Esophagus squamous epithelium (tissue), 5 donors: ENCODE results near the gene CCDC183. TPM values are rescaled to one million over a fixed set of nuclear protein-coding genes. Genes with fewer than 3 reads are reported as not detected.

Experiments used
- DNase-seq: peaks from one replicate; lab custom pipeline; 2025; lab: John Stamatoyannopoulos, UW
- H3K27ac ChIP-seq, 4 donors: fragments of 200-600 bp; sonication (generic); one replicate each; pipeline ENCODE4 v1.5.1; 2016 to 2019; ENCODE audit warnings: mild to moderate bottlenecking in 1 of 4
- H3K27me3 ChIP-seq, 4 donors: fragments of 200-600 bp; sonication (generic); 1 replicate in 3 of 4; 2 replicates in 1 of 4; pipeline versions ENCODE4 v1.5.1 to v1.6.0; 2017 to 2021; ENCODE audit warnings: antibody characterized with exemption in 1 of 4
- H3K36me3 ChIP-seq, 3 donors: fragments of 200-600 bp; sonication (generic); one replicate each; pipeline ENCODE4 v1.5.1; 2016 to 2019
- H3K4me1 ChIP-seq, 3 donors: fragments of 200-600 bp; sonication (generic); one replicate each; pipeline ENCODE4 v1.5.1; 2017 to 2019
- H3K4me3 ChIP-seq, 4 donors: fragments of 200-600 bp; sonication (generic); 1 replicate in 3 of 4; 2 replicates in 1 of 4; pipeline ENCODE4 v1.5.1; 2016 to 2019; ENCODE audit warnings: mild to moderate bottlenecking in 2 of 4, moderate library complexity in 1 of 4
- H3K9me3 ChIP-seq, 3 donors: fragments of 200-600 bp; sonication (generic); one replicate each; pipeline ENCODE4 v1.5.1; 2016 to 2019
- CTCF ChIP-seq, 6 experiments: fragments of 450-650 bp in 4 of 6; fragments of 200-600 bp in 2 of 6; sonication (generic) in 2 of 6; IDR thresholded peaks; one replicate each; pipeline ENCODE4 v1.5.1; 2016 to 2019; ENCODE audit warnings: antibody characterized with exemption in 6 of 6, mild to moderate bottlenecking in 4 of 6, moderate library complexity in 4 of 6
- POLR2A ChIP-seq, 4 donors: fragments of 450-650 bp; IDR thresholded peaks; one replicate each; pipeline ENCODE4 v1.6.1; 2017; ENCODE audit warnings: antibody characterized with exemption in 4 of 4, mild to moderate bottlenecking in 4 of 4, moderate library complexity in 3 of 4
- WGBS, 2 donors: methylation state at CpG; one replicate each; pipeline ENCODE4 v1.1.5; 2018; 5-methylcytosine and 5-hydroxymethylcytosine counted together
- intact Hi-C: fragments of 100-400 bp; cut with DNase I; formaldehyde crosslinking; loops from one replicate; pipeline ENCODE4 v1.15.0; 2022
- small RNA-seq, 4 donors: library from RNA; depleted of rRNA; stranded (forward); fragments of <200 nt; gene quantifications; one replicate each; pipeline ENCODE3, GENCODE V24; 2016
- total RNA-seq, 4 donors: library from RNA; depleted of rRNA; stranded (reverse); fragments of >200 nt; gene quantifications; one replicate each; pipeline ENCODE4 v1.1.0, GENCODE V29; 2016
- donor health status: DM: yes; HTN: yes; CAD: no.

Gene CCDC183
- total RNA-seq, 4 donors from 2014 or later, result 2.1 TPM; not detected in 3

GRCh38 chr9:136856541-136857141 lies 60.5 kb downstream of the CCDC183 start:
- Histone ChIP-seq H3K9me3 (no peaks in the 10 kb centered on the region), H3K27me3 (no peaks in the 10 kb centered on the region), H3K4me3 (no peak overlapping the region), H3K4me1 (peaks cover 20 to 52% (median 21%) of the 10 kb centered on the region in 3 donors), H3K36me3 (peaks cover 7 to 22% (median 8%) of the 10 kb centered on the region in 3 donors), H3K27ac (no peak overlapping the region)
- intact Hi-C loops, result loop anchor here (10.0 kb wide), 1 partner anchor 88 kb away; the partner anchor contains the start of genes C8G and FBXW5
- DNase-seq, result no peak
- TF ChIP-seq CTCF (IDR thresholded peaks at IDR 0.05), result no peak
- no peak for TF ChIP-seq POLR2A (IDR thresholded peaks at IDR 0.05)
- 70% methylated on average over 2 of the region's 14 CpGs; no CpG with 5 or more reads in 1 of the 2 donors for WGBS, 2 donors

- peaks cover 12 to 24% (median 14%) of the 10 kb centered on the region in 3 donors for H3K36me3 ChIP-seq
- H3K27me3 ChIP-seq, result no peaks in the 10 kb centered on the region
- H3K9me3 ChIP-seq, result no peaks in the 10 kb centered on the region
- 100% methylated on average over 3 of the region's 19 CpGs; no CpG with 5 or more reads in 1 of the 2 donors for WGBS, 2 donors
- no peak overlapping the region for H3K4me3 ChIP-seq
- no peak for DNase-seq
- peaks cover 20 to 52% (median 21%) of the 10 kb centered on the region in 3 donors for H3K4me1 ChIP-seq
- TF ChIP-seq POLR2A (IDR thresholded peaks at IDR 0.05), result no peak
- no peak for TF ChIP-seq CTCF (IDR thresholded peaks at IDR 0.05)
- intact Hi-C loops, result loop anchor here (10.0 kb wide), 1 partner anchor 88 kb away; the partner anchor contains the start of genes C8G and FBXW5
- no peak overlapping the region for H3K27ac ChIP-seq
Observed at GRCh38 chr9:136857166-136857565, 61.0 kb downstream of the CCDC183 start.

Small RNA genes within 50 kb of the gene (small RNA-seq; reads per million reads assigned to genes)
- gene AL355987.2, result 0 reads per million in 4 donors
- 0 reads per million in 4 donors for gene ATP6V1G1P3
- 0 reads per million in 4 donors for gene MIR4292
- 0 reads per million in 4 donors for gene MIR6722

Other genes with a start within 250 kb of the CCDC183 start
- 10 to 100 TPM in 2 of 4 donors, 1 to 10 TPM in 2; 5.2 to 41.2 (median 21.2) TPM for gene EGFL7, start 133.4 kb upstream of the CCDC183 start, total RNA-seq
- 10 to 100 TPM; 66.2 to 80.6 (median 75.8) TPM for gene AGPAT2, start 108.9 kb upstream of the CCDC183 start, total RNA-seq
- 1 to 10 TPM in 3 of 4 donors, under 1 TPM in 1; 0.48 to 6.3 (median 1.1) TPM for gene DIPK1B, start 83.8 kb upstream of the CCDC183 start, total RNA-seq
- gene LCN10, start 53.4 kb upstream of the CCDC183 start, total RNA-seq, result 1 to 10 TPM in 3 of 4 donors, under 1 TPM in 1; 0.64 to 3.8 (median 2.2) TPM
- gene LCN6, start 47.8 kb upstream of the CCDC183 start, total RNA-seq, result 1 to 10 TPM in 2 of 4 donors, under 1 TPM in 1, not detected in 1; 0.82 to 6.7 (median 2.5) TPM
- gene LCN8, start 38.1 kb upstream of the CCDC183 start, total RNA-seq, result not detected
- not detected for gene LCN15, start 31.8 kb upstream of the CCDC183 start, total RNA-seq
- gene TMEM141, start 5.0 kb upstream of the CCDC183 start, total RNA-seq, result 100 to 1,000 TPM; 109 to 129 (median 123) TPM
- 10 to 100 TPM; 54.9 to 70.7 (median 61.5) TPM for gene RABL6, start 11.6 kb downstream of the CCDC183 start, total RNA-seq
- gene AJM1, start 46.1 kb downstream of the CCDC183 start, total RNA-seq, result 1 to 10 TPM in 2 of 4 donors, under 1 TPM in 2; 0.32 to 2.3 (median 1.0) TPM
- gene PHPT1, start 53.1 kb downstream of the CCDC183 start, total RNA-seq, result 10 to 100 TPM; 21.9 to 53.2 (median 42.2) TPM
- gene MAMDC4, start 56.0 kb downstream of the CCDC183 start, total RNA-seq, result 1 to 10 TPM; 1.8 to 2.9 (median 2.7) TPM
- gene EDF1, start 70.0 kb downstream of the CCDC183 start, total RNA-seq, result 100 to 1,000 TPM; 326 to 456 (median 356) TPM
- 10 to 100 TPM in 3 of 4 donors, 1 to 10 TPM in 1; 8.0 to 20.9 (median 13.2) TPM for gene TRAF2, start 90.2 kb downstream of the CCDC183 start, total RNA-seq
- gene FBXW5, start 148.4 kb downstream of the CCDC183 start, total RNA-seq, result 100 to 1,000 TPM; 146 to 210 (median 163) TPM
- 1 to 10 TPM in 1 of 4 donors, not detected in 3; 1.6 TPM for gene C8G, start 148.9 kb downstream of the CCDC183 start, total RNA-seq
- not detected for gene LCN12, start 155.9 kb downstream of the CCDC183 start, total RNA-seq
- gene PTGDS, start 181.2 kb downstream of the CCDC183 start, total RNA-seq, result 100 to 1,000 TPM in 1 of 4 donors, 1 to 10 TPM in 3; 1.7 to 208 (median 4.8) TPM
- gene LCNL1, start 186.7 kb downstream of the CCDC183 start, total RNA-seq, result under 1 TPM in 1 of 4 donors, not detected in 3; 0.19 TPM
- gene PAXX, start 196.1 kb downstream of the CCDC183 start, total RNA-seq, result 10 to 100 TPM; 18.3 to 56.3 (median 49.6) TPM
- 100 to 1,000 TPM in 3 of 4 donors, 10 to 100 TPM in 1; 94.8 to 442 (median 200) TPM for gene CLIC3, start 200.2 kb downstream of the CCDC183 start, total RNA-seq
- gene ABCA2, start 231.9 kb downstream of the CCDC183 start, total RNA-seq, result 10 to 100 TPM in 2 of 4 donors, 1 to 10 TPM in 2; 3.5 to 14.7 (median 7.6) TPM
- under 1 TPM in 3 of 4 donors, not detected in 1; 0.13 to 0.38 (median 0.21) TPM for gene FUT7, start 235.8 kb downstream of the CCDC183 start, total RNA-seq
- gene NPDC1, start 249.8 kb downstream of the CCDC183 start, total RNA-seq, result 10 to 100 TPM; 11.9 to 45.2 (median 20.3) TPM